H9 (cell line): ENCODE data around the gene USP22. TPM values are rescaled to one million over a fixed set of nuclear protein-coding genes. Genes with fewer than 3 reads are reported as not detected.

Experiments used
- DNase-seq: peaks from one replicate; pipeline ENCODE4 v3.0.0-alpha.2; 2017
- H2AFZ ChIP-seq: one replicate; pipeline ENCODE4 v1.6.1; 2013; ENCODE audit warnings: mild to moderate bottlenecking, low read length, control low read depth, moderate library complexity
- H2AK5ac ChIP-seq: 2 replicates; pipeline ENCODE4 v1.6.1; 2013; ENCODE audit warnings: low read length, control low read depth, mixed read lengths; ENCODE audit not compliant: insufficient read length
- H2BK120ac ChIP-seq: one replicate; pipeline ENCODE4 v1.6.1; 2013; ENCODE audit warnings: low read depth, mild to moderate bottlenecking, low read length, control low read depth, inconsistent platforms; ENCODE audit not compliant: poor library complexity, severe bottlenecking
- H2BK12ac ChIP-seq: 2 replicates; pipeline ENCODE4 v1.6.1; 2013; ENCODE audit warnings: low read length, control low read depth, mixed read lengths, low read depth; ENCODE audit not compliant: insufficient read length
- H2BK15ac ChIP-seq: 2 replicates; pipeline ENCODE4 v1.6.1; 2013; ENCODE audit warnings: low read depth, low read length, control low read depth
- H2BK20ac ChIP-seq: one replicate; pipeline ENCODE4 v1.6.1; 2013; ENCODE audit warnings: low read depth, mild to moderate bottlenecking, low read length, control low read depth, inconsistent platforms; ENCODE audit not compliant: poor library complexity, severe bottlenecking
- H2BK5ac ChIP-seq: 2 replicates; pipeline ENCODE4 v1.6.1; 2013; ENCODE audit warnings: low read length, control low read depth, mixed read lengths; ENCODE audit not compliant: insufficient read length
- H3K14ac ChIP-seq: 2 replicates; pipeline ENCODE4 v1.6.1; 2013; ENCODE audit warnings: low read length, control low read depth; ENCODE audit not compliant: insufficient read depth
- H3K18ac ChIP-seq: 2 replicates; pipeline ENCODE4 v1.6.1; 2013; ENCODE audit warnings: low read depth, mild to moderate bottlenecking, mixed read lengths, low read length, control low read depth; ENCODE audit not compliant: insufficient read length
- H3K23ac ChIP-seq: 2 replicates; pipeline ENCODE4 v1.6.1; 2013; ENCODE audit warnings: low read length, control low read depth, mixed read lengths, low read depth; ENCODE audit not compliant: insufficient read length
- H3K23me2 ChIP-seq: 2 replicates; pipeline ENCODE4 v1.6.1; 2013; ENCODE audit warnings: low read depth, mild to moderate bottlenecking, mixed read lengths, low read length, control low read depth; ENCODE audit not compliant: insufficient read length, poor library complexity, severe bottlenecking
- H3K27ac ChIP-seq: 2 replicates; pipeline ENCODE4 v1.5.1; 2013; ENCODE audit warnings: low read length, control low read depth, mixed read lengths, low read depth; ENCODE audit not compliant: insufficient read length
- H3K27me3 ChIP-seq: 2 replicates; pipeline ENCODE4 v1.6.1; 2013; ENCODE audit warnings: low read length, control low read depth, inconsistent platforms; ENCODE audit not compliant: insufficient read depth
- H3K4ac ChIP-seq: 2 replicates; pipeline ENCODE4 v1.6.1; 2013; ENCODE audit warnings: low read depth, mild to moderate bottlenecking, control low read depth, inconsistent platforms, low read length, moderate library complexity
- H3K4me1 ChIP-seq: 2 replicates; pipeline ENCODE4 v1.6.1; 2013; ENCODE audit warnings: low read length, control low read depth, inconsistent platforms; ENCODE audit not compliant: insufficient read depth
- H3K4me2 ChIP-seq: 2 replicates; pipeline ENCODE4 v1.6.1; 2013; ENCODE audit warnings: low read length, control low read depth, mixed read lengths; ENCODE audit not compliant: insufficient read length, insufficient read depth
- H3K56ac ChIP-seq: 2 replicates; pipeline ENCODE4 v1.6.1; 2013; ENCODE audit warnings: low read depth, mild to moderate bottlenecking, mixed read lengths, low read length, control low read depth; ENCODE audit not compliant: insufficient read length
- H3K79me1 ChIP-seq: 2 replicates; pipeline ENCODE4 v1.6.1; 2013; ENCODE audit warnings: low read depth, mild to moderate bottlenecking, moderate library complexity, low read length, control low read depth, inconsistent platforms; ENCODE audit not compliant: insufficient read depth, poor library complexity, severe bottlenecking
- H3K79me2 ChIP-seq: 2 replicates; pipeline ENCODE4 v1.6.1; 2013; ENCODE audit warnings: low read length, control low read depth, inconsistent platforms; ENCODE audit not compliant: insufficient read depth
- H3K9ac ChIP-seq: 2 replicates; pipeline ENCODE4 v1.6.1; 2013; ENCODE audit warnings: low read length, control low read depth, mixed read lengths; ENCODE audit not compliant: insufficient read length; ENCODE audit errors: extremely low read depth
- H3K9me3 ChIP-seq: one replicate; pipeline ENCODE4 v1.6.1; 2013; ENCODE audit warnings: low read depth, low read length, inconsistent platforms; ENCODE audit not compliant: control insufficient read depth
- H3T11ph ChIP-seq: one replicate; pipeline ENCODE4 v1.6.1; 2013; ENCODE audit warnings: mild to moderate bottlenecking, low read length, control low read depth, inconsistent platforms
- H4K20me1 ChIP-seq: one replicate; pipeline ENCODE4 v1.6.1; 2013; ENCODE audit not compliant: control insufficient read depth, insufficient read length, insufficient read depth
- H4K5ac ChIP-seq: 2 replicates; pipeline ENCODE4 v1.6.1; 2013; ENCODE audit warnings: low read depth, mild to moderate bottlenecking, mixed read lengths, low read length, control low read depth; ENCODE audit not compliant: insufficient read length
- H4K8ac ChIP-seq: replicated peaks from 2 replicates; pipeline ENCODE4 v1.6.1; 2013; ENCODE audit warnings: low read length, control low read depth, mixed read lengths, low read depth; ENCODE audit not compliant: insufficient read length
- H4K91ac ChIP-seq: 2 replicates; pipeline ENCODE4 v1.6.1; 2013; ENCODE audit warnings: low read depth, mild to moderate bottlenecking, moderate library complexity, mixed read lengths, low read length, control low read depth; ENCODE audit not compliant: insufficient read length
- H3K27ac Mint-ChIP-seq, 3 experiments: 2 replicates in 2 of 3; 3 replicates in 1 of 3; pipeline ENCODE4 v1.8.0; 2020 to 2021; ENCODE audit warnings: mixed read lengths in 3 of 3, mild to moderate bottlenecking in 1 of 3, moderate library complexity in 1 of 3
- H3K27me3 Mint-ChIP-seq: 2 replicates; pipeline ENCODE4 v1.8.0; 2021; ENCODE audit warnings: low read depth, mild to moderate bottlenecking, moderate library complexity, mixed read lengths
- H3K36me3 Mint-ChIP-seq, 3 experiments: 2 replicates in 2 of 3; 3 replicates in 1 of 3; pipeline ENCODE4 v1.8.0; 2020 to 2021; ENCODE audit warnings: low read depth in 3 of 3, mixed read lengths in 3 of 3; ENCODE audit not compliant: insufficient read depth in 1 of 3
- H3K4me1 Mint-ChIP-seq, 2 experiments: 2 replicates each; pipeline ENCODE4 v1.8.0; 2020; ENCODE audit warnings: mixed read lengths in 2 of 2
- H3K4me3 Mint-ChIP-seq, 2 experiments: 2 replicates in 1 of 2; 3 replicates in 1 of 2; pipeline ENCODE4 v1.8.0; 2020 to 2021; ENCODE audit warnings: mild to moderate bottlenecking in 2 of 2, mixed read lengths in 2 of 2, moderate library complexity in 1 of 2
- H3K9me3 Mint-ChIP-seq, 2 experiments: 2 replicates in 1 of 2; 3 replicates in 1 of 2; pipeline ENCODE4 v1.8.0; 2020; ENCODE audit warnings: mild to moderate bottlenecking in 2 of 2, mixed read lengths in 2 of 2, moderate library complexity in 1 of 2
- CTCF ChIP-seq: fragments of 200-600 bp; sonication (generic); conservative IDR thresholded peaks from 3 replicates; pipeline ENCODE4 v1.8.0; 2021; ENCODE audit warnings: antibody characterized with exemption, mild to moderate bottlenecking
- WGBS: extraction: QIAGEN DNeasy Blood & Tissue Kit; methylation state at CpG from one replicate; pipeline ENCODE4 v1.1.7; 2013; ENCODE audit warnings: missing lambda C conversion rate, low lambda C conversion rate, mixed read lengths; ENCODE audit not compliant: insufficient read length; ENCODE audit errors: extremely low coverage; 5-methylcytosine and 5-hydroxymethylcytosine counted together
- total RNA-seq: library from RNA; stranded (reverse); gene quantifications from 2 replicates; pipeline ENCODE4 v1.2.1, GENCODE V29; 2021

USP22 gene
- total RNA-seq, 1 experiment from 2014 or later: 345 TPM

DNA sequence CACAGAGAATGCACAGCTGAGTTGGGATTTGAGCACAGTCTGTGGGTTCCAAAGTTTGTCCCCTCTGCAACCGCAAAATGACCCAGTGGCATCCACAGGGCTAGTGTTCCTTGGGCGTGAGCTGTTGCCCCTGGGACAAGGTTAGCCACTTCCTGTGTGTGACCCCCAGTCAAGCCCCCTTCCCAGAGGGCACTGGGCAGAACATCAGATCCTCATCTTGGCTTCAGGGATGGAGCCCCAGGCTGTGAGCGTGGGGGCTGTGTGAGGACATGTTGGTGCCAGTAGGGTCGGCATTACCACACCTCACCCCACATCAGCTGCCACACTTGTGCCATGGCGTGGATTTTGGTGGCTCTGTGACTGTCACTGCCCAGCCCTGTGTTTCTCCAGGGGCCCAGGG, 55.3 kb downstream of the USP22 start:
- H3K9me3 Mint-ChIP-seq: peaks cover 4 to 8% of the 10 kb centered on the region in 2 experiments
- H3K9me3 ChIP-seq: no peaks in the 10 kb centered on the region
- H3K79me2 ChIP-seq: no peaks in the 10 kb centered on the region
- no peaks in the 10 kb centered on the region for H3K23me2 ChIP-seq
- TF ChIP-seq CTCF: no peak
- H4K8ac ChIP-seq: no peak overlapping the region
- no peak overlapping the region for H2BK5ac ChIP-seq
- H3K27ac Mint-ChIP-seq: no peak overlapping the region
- no peak overlapping the region for H2BK12ac ChIP-seq
- no peaks in the 10 kb centered on the region for H3K4me1 ChIP-seq
- H4K5ac ChIP-seq: no peak overlapping the region
- no peak for DNase-seq
- no peak overlapping the region for H4K91ac ChIP-seq
- no peak overlapping the region for H3K4me3 Mint-ChIP-seq
- H3K79me1 ChIP-seq: no peaks in the 10 kb centered on the region
- no peaks in the 10 kb centered on the region for H4K20me1 ChIP-seq
- no peak overlapping the region for H2AFZ ChIP-seq
- no peak overlapping the region for H3T11ph ChIP-seq
- no peak overlapping the region for H2AK5ac ChIP-seq
- H3K56ac ChIP-seq: no peak overlapping the region
- no peak overlapping the region for H3K18ac ChIP-seq
- H3K27me3 Mint-ChIP-seq: no peaks in the 10 kb centered on the region; the same call in 1 of the 2 replicates
- peaks cover 15 to 21% (median 15%) of the 10 kb centered on the region in 3 experiments; a peak in 5 of 7 replicates for H3K36me3 Mint-ChIP-seq
- no peak overlapping the region for H2BK20ac ChIP-seq
- no CpG with 5 or more reads among the region's 5 CpGs for WGBS
- no peak overlapping the region for H2BK15ac ChIP-seq
- no peak overlapping the region for H3K4ac ChIP-seq
- H3K4me1 Mint-ChIP-seq: peaks cover 0 to 8% of the 10 kb centered on the region in 2 experiments; a peak in 2 of 4 replicates
- H3K9ac ChIP-seq: no peak overlapping the region
- no peak overlapping the region for H2BK120ac ChIP-seq
- no peaks in the 10 kb centered on the region for H3K27me3 ChIP-seq
- no peak overlapping the region for H3K14ac ChIP-seq
- H3K4me2 ChIP-seq: no peak overlapping the region
- H3K27ac ChIP-seq: no peak overlapping the region
- H3K23ac ChIP-seq: no peak overlapping the region
